ENCODE results near the gene TBPL1.
"Not testable (repeated sequence)": the region's sequence is repeated elsewhere in the genome, so short reads cannot be mapped to it uniquely, and the experiment has no call there.

The TBPL1 gene

GRCh38 chr6:133953634-133954415, 801 bp downstream of the TBPL1 start:
- no peak for DNase-seq (ENCODE audit: low read depth)

- DNase-seq (ENCODE audit: low read depth), result no peak
Observed at GRCh38 chr6:133954657-133955576, 1.9 kb downstream of the TBPL1 start.

GRCh38 chr6:133955582-133956415, 2.8 kb downstream of the TBPL1 start:
- no peak for DNase-seq (ENCODE audit: low read depth)

GRCh38 chr6:133956416-133957049, 3.5 kb downstream of the TBPL1 start:
- no peak for DNase-seq (ENCODE audit: low read depth)

GRCh38 chr6:133957227-133957626, 4.2 kb downstream of the TBPL1 start:
- no peak for DNase-seq (ENCODE audit: low read depth)

GRCh38 chr6:133957780-133958242, 4.8 kb downstream of the TBPL1 start:
- no peak for DNase-seq (ENCODE audit: low read depth)

GRCh38 chr6:133958791-133959190, 5.8 kb downstream of the TBPL1 start:
- no peak for DNase-seq (ENCODE audit: low read depth)

GRCh38 chr6:133959667-133960368, 6.8 kb downstream of the TBPL1 start:
- DNase-seq (ENCODE audit: low read depth), result no peak

GRCh38 chr6:133961831-133962230, 8.8 kb downstream of the TBPL1 start:
- no peak for DNase-seq (ENCODE audit: low read depth)

- DNase-seq (ENCODE audit: low read depth), result no peak
Observed at GRCh38 chr6:133964052-133964451, 11.0 kb downstream of the TBPL1 start.

- no peak for DNase-seq (ENCODE audit: low read depth)
Observed at GRCh38 chr6:133964702-133965101, 11.7 kb downstream of the TBPL1 start.

- no peak for DNase-seq (ENCODE audit: low read depth)
Observed at GRCh38 chr6:133965817-133966360, 12.9 kb downstream of the TBPL1 start.

GRCh38 chr6:133966654-133967329, 13.8 kb downstream of the TBPL1 start:
- no peak for DNase-seq (ENCODE audit: low read depth)

GRCh38 chr6:133967347-133967746, 14.3 kb downstream of the TBPL1 start:
- DNase-seq (ENCODE audit: low read depth), result no peak

- not testable (repeated sequence) for DNase-seq (ENCODE audit: low read depth)
Observed at GRCh38 chr6:133967835-133968234, 14.8 kb downstream of the TBPL1 start.

- no peak for DNase-seq (ENCODE audit: low read depth)
Observed at GRCh38 chr6:133969285-133969920, 16.4 kb downstream of the TBPL1 start.

- DNase-seq (ENCODE audit: low read depth), result no peak
Observed at GRCh38 chr6:133969921-133970295, 16.9 kb downstream of the TBPL1 start.

GRCh38 chr6:133971861-133972260, 18.8 kb downstream of the TBPL1 start:
- no peak for DNase-seq (ENCODE audit: low read depth)

- DNase-seq (ENCODE audit: low read depth), result no peak
Observed at GRCh38 chr6:133972388-133972787, 19.4 kb downstream of the TBPL1 start.
